ENCODE measurements around the gene GRAMD2B.

Gene GRAMD2B

DNA sequence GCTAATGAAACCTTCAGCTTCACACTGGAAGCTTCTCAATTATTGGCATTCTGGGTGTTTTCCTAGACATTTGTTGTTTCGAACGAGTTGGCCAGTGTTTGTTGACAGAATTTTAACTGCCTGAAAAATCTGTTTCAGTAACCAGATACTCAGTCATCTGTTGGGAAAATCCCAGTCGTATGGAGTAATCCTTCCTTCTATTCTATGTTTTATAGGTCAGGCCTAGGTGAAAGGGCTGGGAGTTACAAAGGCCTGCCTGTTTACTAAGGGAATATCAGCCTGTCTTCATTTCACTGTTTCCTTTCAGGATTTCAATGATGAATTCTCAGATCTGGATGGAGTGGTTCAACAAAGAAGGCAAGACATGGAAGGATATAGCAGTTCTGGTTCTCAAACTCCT lies 59.9 kb downstream of the GRAMD2B start:
- no peak for DNase-seq

DNA sequence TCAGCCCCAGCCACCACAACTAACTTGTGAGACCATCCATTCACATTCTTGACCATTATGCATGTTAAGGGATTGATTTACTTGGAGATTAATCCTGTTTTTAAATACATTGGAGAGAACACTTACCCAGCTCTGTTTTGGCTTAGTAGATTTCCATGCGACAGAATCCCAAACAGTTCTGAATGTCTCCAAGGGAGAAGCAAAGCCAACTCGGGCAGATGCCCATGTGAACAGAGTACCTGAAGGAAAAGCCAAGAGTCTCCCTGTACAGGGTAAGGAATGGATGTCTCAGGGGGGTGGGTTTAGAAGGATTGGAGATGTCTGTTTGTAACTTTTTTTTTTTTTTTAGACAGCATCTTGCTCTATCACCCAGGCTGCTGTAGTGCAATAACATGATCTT lies 61.0 kb downstream of the GRAMD2B start:
- DNase-seq = no peak

DNA sequence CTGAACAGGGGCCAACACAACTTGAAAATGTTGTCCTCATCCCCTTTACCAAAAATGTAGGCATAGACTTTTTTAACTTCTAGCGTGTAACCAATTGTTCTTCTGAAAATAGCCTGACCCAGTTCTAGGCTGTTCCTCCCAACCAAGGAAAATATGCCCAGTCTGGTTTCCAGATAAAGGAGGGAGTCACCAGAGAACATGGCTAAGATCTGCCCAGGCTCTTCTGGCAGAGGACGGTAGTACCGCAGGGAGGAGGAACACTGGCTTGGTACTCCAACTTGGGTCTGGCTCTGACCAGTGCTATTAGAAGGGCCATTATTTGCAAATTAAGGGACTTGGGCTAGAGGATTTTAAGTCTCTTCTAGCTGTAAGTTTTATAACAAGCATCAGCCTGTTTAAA lies 63.1 kb downstream of the GRAMD2B start:
- DNase-seq = no peak

DNA sequence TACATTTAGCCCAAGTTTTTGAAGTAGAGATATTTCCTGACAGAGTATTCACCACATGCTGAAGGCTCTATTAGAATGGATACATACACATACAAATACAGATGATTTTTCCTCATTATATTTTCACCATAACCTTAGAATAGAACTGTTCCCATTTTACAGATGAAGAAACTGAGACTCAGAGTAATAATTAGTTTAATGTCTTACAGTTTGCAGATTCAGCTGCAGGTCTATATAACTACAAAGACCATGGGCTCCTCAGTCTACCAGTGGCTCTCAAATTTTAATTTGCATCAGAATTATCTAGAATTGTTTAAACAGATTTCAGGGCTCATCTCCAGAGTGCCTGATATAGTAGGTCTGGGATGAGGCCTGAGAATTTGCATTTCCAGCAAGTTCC lies 64.4 kb downstream of the GRAMD2B start:
- DNase-seq = no peak

DNA sequence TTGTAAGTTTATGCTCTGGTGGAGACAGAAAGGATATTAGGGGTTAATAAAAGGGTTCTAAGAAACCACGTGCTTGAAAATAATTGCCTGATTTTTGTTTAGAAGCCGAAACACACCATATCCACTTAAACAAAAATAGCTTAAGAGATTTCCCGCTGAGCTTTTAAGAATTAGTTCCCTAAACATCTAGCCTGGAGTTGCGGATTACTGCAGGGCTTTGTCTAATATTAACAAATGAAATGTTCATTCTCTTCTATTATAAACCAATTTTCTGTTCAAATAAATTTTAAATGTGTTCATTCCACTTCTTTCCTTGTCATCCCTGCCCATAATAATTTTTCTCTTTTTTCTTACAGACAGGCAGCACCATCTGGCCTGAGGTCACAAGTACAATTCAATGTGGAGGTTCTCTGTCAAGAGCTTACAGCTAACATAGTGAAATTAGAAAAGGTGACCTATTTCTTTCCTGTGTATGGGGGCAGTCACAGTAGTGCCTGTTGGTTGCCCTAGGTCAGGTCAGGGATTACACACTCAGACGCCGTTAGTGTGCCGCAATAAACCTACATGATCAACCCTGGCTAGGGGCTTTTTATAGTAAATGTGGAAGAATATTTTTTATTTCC lies 65.3 kb downstream of the GRAMD2B start:
- no peak for DNase-seq

DNA sequence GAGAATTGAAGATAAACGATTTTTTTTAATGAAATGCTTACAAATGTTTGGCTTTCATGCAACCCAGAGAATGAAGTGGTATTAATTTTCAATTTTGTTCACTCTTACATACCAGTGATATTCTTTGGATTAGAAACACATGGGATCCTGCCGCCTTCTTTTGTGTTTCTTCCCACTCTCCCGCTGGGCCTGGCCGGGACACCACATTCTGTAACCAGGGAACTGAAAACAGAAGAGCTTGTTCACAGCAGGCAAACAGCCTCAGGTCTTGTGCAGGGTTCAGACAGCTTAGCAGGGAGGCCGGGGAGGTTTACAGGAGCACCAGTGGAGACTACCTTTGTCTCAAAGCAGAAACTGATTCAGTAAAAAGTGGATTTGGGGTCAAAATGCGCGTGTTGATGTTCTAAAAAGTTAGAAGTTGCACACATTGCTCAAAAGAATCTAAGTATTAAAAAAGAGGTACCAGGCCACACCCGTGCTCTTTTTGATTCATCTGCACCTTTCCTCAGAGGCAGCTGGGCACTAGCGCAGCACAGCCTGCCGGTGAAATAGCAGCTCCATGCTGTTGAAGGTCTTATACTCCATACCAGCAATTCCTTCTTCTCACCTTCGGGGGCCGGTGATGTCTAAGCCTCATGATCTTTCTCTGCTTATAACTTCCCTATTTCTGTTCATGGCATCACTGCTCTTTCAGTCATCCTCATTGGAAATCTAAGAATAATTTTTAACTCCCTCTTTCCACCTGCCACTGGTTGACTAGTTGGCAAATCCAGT lies 67.1 kb downstream of the GRAMD2B start:
- DNase-seq = no peak

DNA sequence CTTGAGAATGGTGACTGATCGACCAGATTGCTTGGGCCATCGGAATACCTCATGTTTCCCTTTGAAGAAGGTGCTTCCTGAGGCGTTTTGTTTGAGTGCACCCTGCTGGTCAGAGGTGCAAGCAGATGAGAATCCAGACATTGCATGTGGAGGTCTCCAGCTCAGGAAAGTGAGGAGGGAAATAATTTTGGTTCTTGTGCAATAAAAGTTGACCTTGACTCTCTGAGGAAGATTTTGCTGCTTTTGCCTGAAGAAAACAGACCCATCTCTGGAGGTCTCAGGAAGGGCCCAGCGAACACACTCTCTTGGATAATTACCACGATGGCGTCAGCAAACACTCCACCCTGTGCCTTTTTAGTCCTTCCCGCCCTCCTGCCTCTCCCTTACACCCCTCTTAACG lies 69.7 kb downstream of the GRAMD2B start:
- DNase-seq = no peak

DNA sequence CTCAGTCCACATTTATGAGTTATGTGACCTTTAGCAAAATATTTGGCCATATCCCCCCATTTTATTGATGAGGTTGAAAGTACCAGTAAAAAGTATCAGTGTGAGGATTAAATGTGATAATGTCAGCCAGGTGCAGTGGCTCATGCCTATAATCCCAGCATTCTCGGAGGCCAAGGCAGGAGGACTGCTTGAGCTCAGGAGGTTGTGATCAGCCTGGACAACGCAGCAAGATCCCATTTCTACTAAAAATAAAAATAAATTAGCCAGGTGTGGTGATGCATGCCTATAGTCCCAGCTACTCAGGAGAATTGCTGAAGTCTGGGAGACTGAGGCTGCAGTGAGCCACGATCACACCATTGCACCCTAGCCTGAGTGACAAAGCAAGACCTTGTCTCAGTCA lies 71.2 kb downstream of the GRAMD2B start:
- DNase-seq = no peak

DNA sequence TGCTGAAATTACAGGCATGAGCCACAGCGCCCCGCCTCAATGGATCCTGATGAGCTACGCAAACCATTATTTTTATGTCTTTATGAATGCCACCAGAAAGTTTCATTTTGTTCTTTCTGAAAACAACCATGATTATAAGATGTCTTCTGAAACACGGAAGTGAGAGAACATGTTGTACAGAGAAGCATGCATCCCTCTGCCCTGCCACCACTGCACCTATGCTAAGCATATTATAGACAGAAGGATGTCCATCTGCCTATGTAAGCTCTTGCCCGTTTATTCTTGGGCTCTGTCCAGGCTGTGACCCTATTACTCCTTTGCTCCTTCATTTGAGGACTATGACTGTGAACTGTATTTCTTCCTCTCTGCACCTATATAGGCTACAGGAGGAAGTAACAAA lies 74.3 kb downstream of the GRAMD2B start:
- DNase-seq = no peak

DNA sequence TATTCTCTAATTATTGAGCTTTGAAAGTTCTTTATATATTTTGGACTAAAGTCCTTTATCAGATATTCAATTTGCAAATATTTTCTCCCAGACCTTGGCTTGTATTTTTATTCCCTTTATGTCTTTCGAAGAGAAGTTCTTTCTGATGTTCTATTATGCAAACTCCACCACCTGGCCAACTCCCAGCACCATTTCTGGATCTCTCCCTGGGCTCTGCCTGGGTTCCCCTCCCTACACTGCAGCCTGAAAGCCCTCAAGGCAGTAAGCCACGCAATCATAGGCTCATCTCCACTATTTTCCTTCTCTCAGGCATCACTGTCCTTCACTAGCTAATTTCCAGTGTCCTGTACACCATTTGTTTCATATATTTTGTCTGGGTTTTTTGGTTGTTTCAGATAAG lies 76.1 kb downstream of the GRAMD2B start:
- DNase-seq = no peak

DNA sequence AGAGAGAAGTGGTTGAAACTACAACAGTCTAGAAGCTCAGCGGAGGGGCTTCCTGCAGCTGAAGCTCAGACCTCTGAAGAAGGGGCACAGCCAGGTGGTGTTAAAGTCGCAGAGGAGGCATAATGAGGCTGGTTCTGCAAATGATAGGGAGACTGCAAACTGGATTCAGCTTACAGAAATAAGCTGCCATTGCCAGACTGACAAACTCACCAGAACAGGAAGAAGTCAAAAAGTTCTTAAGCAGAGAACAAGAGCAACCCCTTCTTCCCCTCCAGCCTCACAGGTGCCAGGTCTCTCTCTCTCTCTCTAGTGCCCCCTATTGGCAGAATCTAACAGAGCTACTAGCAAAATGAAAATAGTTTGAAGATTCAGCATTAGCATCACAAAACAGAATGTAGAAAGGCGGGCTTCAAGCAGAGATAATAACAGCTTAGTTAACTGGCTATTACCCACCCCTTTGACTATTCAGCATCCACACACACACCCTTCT lies 76.7 kb downstream of the GRAMD2B start:
- peak; percentile 81 for DNase-seq

DNA sequence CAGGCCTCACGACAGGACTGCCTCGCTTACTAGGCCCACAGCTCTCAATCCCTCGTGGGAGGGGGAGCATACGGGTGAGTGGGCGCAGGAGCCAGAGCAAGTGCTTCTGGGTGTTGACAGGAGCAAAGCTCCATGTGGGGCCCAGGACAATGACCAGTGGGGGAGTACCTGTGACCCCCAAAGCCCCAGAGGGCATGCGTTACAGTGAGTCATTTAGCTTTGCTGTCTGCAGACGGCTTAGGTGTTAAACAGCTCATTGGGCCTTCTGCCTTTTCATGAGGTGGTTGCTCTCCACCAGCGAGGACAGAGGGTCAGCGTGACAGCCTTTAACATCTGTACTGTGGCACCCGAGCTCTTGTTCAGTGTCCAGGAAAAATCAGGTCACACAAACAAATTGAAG lies 78.2 kb downstream of the GRAMD2B start:
- no peak for DNase-seq

DNA sequence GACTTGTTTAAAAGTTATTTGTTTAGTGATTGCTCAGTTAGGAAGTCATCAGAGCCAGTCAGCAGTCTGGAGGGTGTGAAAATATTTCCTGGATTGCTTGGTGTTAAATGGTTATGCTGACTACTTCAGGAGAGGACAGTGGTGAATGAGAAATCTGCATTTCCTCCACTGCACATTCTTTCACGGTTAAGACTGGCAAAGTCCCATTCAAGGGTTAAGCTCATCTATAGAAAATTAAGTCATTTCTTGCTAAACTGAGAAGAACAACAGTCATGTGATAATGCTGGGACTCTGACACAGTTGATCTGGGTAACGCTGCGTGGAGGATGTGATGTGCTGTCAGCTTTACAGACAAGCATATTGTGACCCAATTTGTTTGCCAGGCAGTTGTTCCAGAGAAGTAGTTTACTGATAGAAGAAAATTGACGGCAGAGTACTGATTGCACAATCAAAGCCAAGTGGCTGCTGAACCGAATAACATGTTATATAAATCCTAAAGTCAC lies 80.4 kb downstream of the GRAMD2B start:
- DNase-seq = no peak

DNA sequence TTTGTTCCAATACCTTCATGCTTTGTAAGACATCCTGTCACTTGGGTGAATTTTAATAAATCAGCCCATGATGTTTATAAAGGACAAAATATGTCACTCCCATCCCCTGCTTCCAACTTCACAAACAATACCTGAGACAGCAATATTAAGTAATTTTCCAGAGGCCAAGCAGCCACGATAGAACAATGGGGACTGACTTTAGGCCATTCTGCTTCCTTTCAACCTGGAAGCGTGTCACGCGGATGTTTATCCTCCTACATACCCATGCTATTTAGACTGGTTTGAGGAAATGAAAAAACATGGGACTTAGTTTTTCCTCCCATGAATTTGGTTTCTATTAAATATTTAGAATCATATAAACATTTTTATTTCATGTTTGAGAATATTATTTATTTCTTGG lies 82.9 kb downstream of the GRAMD2B start:
- no peak for DNase-seq

DNA sequence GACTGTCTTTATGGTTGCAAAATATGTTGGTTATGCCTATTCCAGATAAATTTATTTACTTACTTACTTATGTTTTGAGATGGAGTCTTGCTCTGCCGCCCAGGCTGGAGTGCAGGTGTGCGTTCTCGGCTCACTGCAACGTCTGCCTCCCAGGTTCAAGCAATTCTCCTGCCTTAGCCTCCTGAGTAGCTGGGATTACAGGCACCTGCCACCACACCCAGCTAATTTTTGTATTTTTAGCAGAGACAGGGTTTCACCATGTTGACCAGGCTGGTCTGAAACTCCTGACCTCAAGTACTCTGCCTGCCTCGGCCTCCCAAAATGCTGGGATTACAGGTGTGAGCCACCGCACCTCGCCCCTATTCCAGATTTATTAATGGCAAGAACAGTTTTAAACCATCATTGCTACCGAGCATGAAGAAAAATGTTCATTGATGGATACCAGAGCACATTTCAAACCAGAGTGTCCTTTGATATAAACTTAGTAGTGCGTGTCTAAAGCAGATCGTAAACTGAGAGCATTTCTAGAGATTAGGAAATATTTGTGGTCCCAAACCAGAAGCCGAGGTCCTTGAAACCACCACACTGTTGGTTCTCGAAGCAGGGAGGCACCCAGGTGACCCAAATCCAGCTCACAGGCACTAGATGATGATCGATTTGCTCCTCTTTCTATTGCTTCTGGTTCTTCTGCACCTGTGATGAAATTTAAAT lies 85.2 kb downstream of the GRAMD2B start:
- no peak for DNase-seq

DNA sequence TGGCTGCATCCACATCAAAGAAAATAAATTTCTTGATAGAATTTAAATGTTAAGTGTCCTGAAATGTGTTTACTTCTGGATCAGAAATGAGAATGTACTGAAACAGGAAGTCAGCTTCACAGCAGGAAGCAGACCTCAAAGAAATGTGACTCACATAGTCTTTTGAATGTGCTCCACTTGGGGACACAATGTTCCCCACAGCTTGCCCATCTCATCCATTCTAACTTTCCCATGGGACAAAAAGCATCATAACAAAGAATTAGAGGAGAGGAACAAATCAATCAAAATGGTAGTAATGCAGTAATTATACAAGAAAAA lies 85.7 kb downstream of the GRAMD2B start:
- no peak for DNase-seq

DNA sequence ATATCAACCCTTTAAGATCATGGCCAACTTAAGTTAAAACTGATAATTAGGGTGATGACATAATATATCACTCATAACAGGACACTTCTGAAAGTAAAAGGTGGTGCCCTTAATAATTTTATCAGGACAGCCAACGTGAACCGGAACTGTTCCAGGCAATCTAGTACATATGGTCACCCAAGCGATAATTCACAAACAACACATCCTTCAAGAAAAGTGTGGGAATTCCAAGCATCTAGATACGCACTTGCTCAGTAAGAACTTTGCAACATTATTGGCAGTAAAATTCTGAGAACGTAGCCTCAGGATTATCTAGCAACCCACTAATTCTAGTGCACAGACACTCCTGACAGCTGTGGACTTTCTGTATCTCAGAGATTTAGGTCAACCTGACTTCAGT lies 86.1 kb downstream of the GRAMD2B start:
- DNase-seq = no peak

DNA sequence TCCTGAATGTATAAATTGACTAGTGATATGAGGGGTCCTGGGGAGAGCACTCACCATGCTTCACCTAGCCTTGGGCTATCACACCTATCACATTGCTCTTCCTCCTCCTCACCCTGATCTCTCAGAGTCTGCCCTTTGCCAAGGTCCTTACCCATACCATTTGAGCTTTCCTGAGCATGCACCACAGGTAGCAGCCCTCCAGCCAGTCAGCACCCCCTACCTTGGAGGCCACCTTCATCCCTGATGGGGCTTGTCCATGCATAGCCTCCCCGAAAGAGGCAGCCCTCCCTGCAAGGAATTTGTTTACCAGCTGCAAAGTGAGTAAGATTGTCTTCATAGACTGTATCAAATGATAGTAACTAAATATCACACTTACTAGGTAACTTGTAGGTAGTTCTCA lies 88.8 kb downstream of the GRAMD2B start:
- no peak for DNase-seq

DNA sequence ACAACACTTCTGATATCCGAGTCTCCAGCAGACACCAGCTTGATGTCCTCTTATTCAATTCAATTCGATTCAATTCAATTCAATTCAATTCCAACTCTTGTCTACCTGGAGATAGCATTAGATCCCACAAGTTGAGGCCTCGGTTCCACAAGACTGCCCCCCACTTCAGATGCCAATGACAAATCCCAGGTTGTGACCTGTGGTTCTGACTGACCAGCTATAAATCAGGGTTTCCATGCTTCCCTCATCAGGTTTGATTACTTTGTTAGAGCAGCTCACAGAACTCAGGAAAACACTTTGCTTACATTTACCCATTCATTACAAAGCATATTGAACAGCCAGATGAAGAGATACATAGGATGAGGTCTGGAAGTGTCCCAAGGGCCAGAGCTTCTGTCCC lies 89.2 kb downstream of the GRAMD2B start:
- no peak for DNase-seq

DNA sequence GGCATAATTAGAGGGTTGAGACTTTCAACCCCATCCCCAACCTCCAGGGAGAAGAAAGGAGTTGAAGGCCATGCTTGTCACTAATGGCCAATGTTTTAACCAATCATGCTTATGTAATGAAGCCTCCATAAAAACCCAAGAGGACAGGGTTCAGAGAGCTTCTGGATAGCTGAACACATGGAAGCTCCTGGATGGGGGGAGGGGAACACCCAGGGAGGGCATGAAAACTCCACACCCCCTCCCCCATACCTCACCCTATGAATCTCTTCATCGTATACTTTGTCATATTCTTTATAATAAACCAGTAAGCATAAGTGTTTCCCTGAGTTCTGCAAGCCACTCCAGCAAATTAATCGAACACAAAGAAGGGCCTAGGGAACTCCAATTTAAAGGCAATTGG lies 90.1 kb downstream of the GRAMD2B start:
- DNase-seq = no peak

DNA sequence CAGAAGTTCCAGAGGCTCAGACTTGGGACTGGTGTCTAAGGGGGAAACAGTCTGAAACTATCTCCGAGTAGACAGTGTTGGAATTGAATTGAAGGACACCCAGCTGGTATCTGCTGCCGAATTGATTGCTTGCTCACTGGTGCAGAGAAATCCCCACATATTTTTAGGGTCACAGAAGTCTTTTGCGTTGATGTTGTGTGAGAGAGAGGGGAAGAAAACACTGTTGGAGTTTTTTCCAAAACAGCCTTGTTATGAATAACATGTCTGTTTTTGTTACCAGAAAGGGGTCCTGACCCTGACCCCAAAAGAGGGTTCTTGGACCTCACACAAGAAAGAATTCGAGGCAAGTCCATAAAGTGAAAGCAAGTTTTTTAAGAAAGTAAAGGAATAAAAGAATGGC lies 90.5 kb downstream of the GRAMD2B start:
- DNase-seq = no peak

DNA sequence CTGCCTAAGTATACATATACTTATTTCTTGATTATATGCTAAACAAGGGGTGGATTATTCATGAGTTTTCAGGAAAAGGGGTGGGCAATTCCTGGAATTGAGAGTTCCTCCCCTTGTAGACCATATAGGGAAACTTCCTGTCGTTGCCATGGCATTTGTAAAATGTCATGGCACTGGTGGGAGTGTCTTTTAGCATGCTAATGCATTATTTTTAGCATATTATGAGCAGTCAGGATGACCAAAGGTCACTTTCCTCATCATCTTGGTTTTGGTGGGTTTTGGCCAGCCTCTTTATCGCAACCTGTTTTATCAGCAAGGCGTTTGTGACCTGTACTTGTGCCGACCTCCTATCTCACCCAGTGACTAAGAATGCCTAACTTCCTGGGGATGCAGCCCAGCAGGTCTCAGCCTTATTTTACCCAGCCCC lies 90.9 kb downstream of the GRAMD2B start:
- no peak for DNase-seq

DNA sequence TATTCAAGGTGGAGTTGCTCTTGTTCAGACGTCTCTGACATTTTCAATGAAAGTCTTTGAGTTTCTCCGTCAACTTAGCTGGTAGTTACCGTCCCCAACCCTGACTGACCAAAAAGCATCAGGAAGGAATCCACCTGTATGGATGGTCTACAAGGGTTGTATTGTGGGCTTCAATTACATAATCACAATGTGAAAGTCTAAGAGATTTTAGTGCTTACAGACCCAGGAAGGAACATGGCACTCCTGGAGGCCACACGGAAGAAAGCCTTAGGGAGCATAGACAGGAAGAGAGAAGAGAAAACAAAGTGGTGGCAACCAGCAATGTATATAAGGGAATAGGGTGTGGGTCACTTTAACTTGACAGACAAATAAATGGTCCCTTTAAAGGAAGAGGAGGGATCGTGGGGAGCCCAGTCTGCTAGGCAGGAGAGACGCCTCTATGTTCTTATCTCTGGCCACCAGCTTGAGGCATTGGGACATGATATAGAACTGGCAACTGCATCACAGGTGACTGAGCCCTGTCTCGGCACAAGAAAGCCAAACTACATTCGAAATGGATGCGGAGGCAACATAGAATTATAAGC lies 91.4 kb downstream of the GRAMD2B start:
- no peak for DNase-seq

DNA sequence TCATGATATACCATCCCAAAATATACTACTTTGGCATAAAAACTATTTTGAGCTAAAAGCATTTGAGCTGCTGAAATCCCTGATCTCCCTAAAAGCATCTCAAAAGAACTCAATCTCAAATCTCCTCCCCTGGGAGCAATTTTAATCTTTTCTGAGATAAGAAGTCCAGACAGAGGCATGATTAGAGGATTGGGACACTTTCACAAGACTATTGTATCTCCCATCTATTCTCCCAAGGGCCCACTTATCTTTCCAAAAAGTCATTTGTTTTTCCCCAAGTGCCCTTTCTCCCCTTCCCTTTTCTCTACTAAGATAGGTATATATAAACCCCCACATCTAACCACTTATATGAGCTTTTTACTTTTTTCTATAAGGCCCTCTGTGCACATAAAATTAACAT lies 92.1 kb downstream of the GRAMD2B start:
- DNase-seq = no peak
